CD8-positive, alpha-beta memory T cell (primary cell): ENCODE data around the gene RABGEF1. TPM values are rescaled to one million over a fixed set of nuclear protein-coding genes. Genes with fewer than 3 reads are reported as not detected.
"Not testable (repeated sequence)": the region's sequence is repeated elsewhere in the genome, so short reads cannot be mapped to it uniquely, and the experiment has no call there.

ENCODE experiments used
- CTCF ChIA-PET: fragments of 350-600 bp; sonication (Branson Sonifier 250); formaldehyde crosslinking; loops from one replicate; lab custom pipeline; 2021; ENCODE audit warnings: antibody characterized with exemption; lab: Charles Lee
- POLR2A ChIA-PET: fragments of 350-600 bp; sonication (Branson Sonifier 250); formaldehyde crosslinking; loops from one replicate; lab custom pipeline; 2021; ENCODE audit warnings: antibody characterized with exemption; lab: Charles Lee
- DNase-seq, 5 donors: peaks; one replicate each; pipeline versions ENCODE4 v3.0.0 to v3.0.0-alpha.2; 2020 to 2022; ENCODE audit warnings: mixed read lengths in 1 of 5
- H3K27ac ChIP-seq: one replicate; pipeline ENCODE4 v1.7.0; 2013; ENCODE audit warnings: low read depth, mild to moderate bottlenecking, low read length, moderate library complexity
- H3K27me3 ChIP-seq: 2 replicates; pipeline ENCODE4 v1.7.0; 2013; ENCODE audit warnings: low read length, mild to moderate bottlenecking; ENCODE audit not compliant: insufficient read depth, poor library complexity, severe bottlenecking
- H3K36me3 ChIP-seq: 2 replicates; pipeline ENCODE4 v1.7.0; 2013; ENCODE audit warnings: mild to moderate bottlenecking, low read length, moderate library complexity; ENCODE audit not compliant: insufficient read depth
- H3K4me1 ChIP-seq: 2 replicates; pipeline ENCODE4 v1.7.0; 2013; ENCODE audit warnings: mild to moderate bottlenecking, low read length, moderate library complexity; ENCODE audit not compliant: insufficient read depth
- H3K4me3 ChIP-seq: 2 replicates; pipeline ENCODE4 v1.7.0; 2013; ENCODE audit warnings: mild to moderate bottlenecking, low read length
- H3K9me3 ChIP-seq: 2 replicates; pipeline ENCODE4 v1.7.0; 2013; ENCODE audit warnings: mild to moderate bottlenecking, low read length
- H3K27ac Mint-ChIP-seq, 8 donors: one replicate each; pipeline ENCODE4 v1.8.0; 2020 to 2021; ENCODE audit warnings: mixed read lengths in 8 of 8, mild to moderate bottlenecking in 6 of 8, inconsistent platforms in 3 of 8, moderate library complexity in 3 of 8
- H3K27me3 Mint-ChIP-seq, 2 donors: one replicate each; pipeline ENCODE4 v1.8.0; 2020 to 2021; ENCODE audit warnings: mixed read lengths in 2 of 2, mild to moderate bottlenecking in 1 of 2, moderate library complexity in 1 of 2
- H3K36me3 Mint-ChIP-seq, 3 donors: one replicate each; pipeline ENCODE4 v1.8.0; 2020 to 2021; ENCODE audit warnings: mixed read lengths in 3 of 3, inconsistent platforms in 1 of 3, mild to moderate bottlenecking in 1 of 3
- H3K4me1 Mint-ChIP-seq, 3 donors: one replicate each; pipeline ENCODE4 v1.8.0; 2020 to 2021; ENCODE audit warnings: mixed read lengths in 3 of 3, inconsistent platforms in 1 of 3, mild to moderate bottlenecking in 1 of 3
- H3K4me3 Mint-ChIP-seq, 7 donors: one replicate each; pipeline ENCODE4 v1.8.0; 2020 to 2021; ENCODE audit warnings: mixed read lengths in 7 of 7, mild to moderate bottlenecking in 6 of 7, moderate library complexity in 4 of 7, inconsistent platforms in 2 of 7
- H3K9me3 Mint-ChIP-seq, 5 donors: one replicate each; pipeline ENCODE4 v1.8.0; 2020 to 2022; ENCODE audit warnings: mixed read lengths in 5 of 5, mild to moderate bottlenecking in 3 of 5, moderate library complexity in 2 of 5, inconsistent platforms in 1 of 5
- polyA plus RNA-seq: library from polyadenylated mRNA; unstranded; fragments of 300-500 nt; fragmentation: Illumina TruSeq; gene quantifications from one replicate; pipeline ENCODE4 v1.2.3, GENCODE V29; 2021
- total RNA-seq, 2 experiments: library from RNA; stranded (reverse); gene quantifications; one replicate each; pipeline ENCODE4 v1.2.3, GENCODE V29; 2021

The RABGEF1 gene
- total and polyA plus RNA-seq, 3 experiments from 2014 or later = 24.4 to 26.3 (median 25.7) TPM

DNA sequence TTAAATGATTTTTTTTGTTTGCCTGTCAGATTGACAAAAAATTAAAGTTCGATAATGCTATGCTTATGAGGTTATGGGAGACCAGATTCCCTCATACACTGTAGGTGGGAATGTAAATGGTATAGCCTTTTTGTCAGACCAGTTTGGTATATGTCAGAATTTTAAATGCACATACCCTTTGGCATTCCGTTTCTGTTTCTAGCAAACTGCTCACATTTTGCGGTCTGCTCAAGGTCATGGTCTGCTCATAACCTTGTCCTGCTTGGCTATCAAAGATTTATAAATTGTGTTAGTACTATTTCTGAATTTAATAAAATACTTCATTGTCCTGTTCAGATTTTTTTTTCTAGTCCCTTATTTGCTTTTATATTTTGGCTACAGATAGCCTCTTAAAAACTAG is 15.7 kb downstream of the RABGEF1 start:
- H3K4me3 ChIP-seq, H3K36me3 ChIP-seq, H3K4me3 Mint-ChIP-seq, CTCF ChIA-PET, POLR2A ChIA-PET, H3K9me3 ChIP-seq, H3K27ac ChIP-seq, DNase-seq, H3K27me3 Mint-ChIP-seq, H3K4me1 ChIP-seq, H3K36me3 Mint-ChIP-seq, H3K9me3 Mint-ChIP-seq, H3K27me3 ChIP-seq: not testable (repeated sequence)
- Mint-ChIP-seq H3K4me1 (peaks cover 39 to 71% (median 46%) of the 10 kb centered on the region in 3 donors), H3K27ac (peak overlapping the region in 1 of 8 donors; percentile 17)

- POLR2A ChIA-PET = no interaction called here
Observed at GRCh38 chr7:66756889-66757288, 16.4 kb downstream of the RABGEF1 start.

GRCh38 chr7:66757939-66758338 is 17.4 kb downstream of the RABGEF1 start:
- no peak overlapping the region for H3K27ac ChIP-seq
- CTCF ChIA-PET = interaction anchor here (1.0 kb wide), 1 partner anchor 12 kb away, joined by 3 read pairs; no protein-coding TSS in a partner anchor

More at GRCh38 chr7:66756889-66757288, 16.4 kb downstream of the RABGEF1 start:
- no peaks in the 10 kb centered on the region for H3K4me1 ChIP-seq
- H3K27ac ChIP-seq = no peak overlapping the region
- no peak overlapping the region for H3K4me3 Mint-ChIP-seq
- no peak overlapping the region for H3K4me3 ChIP-seq
- CTCF ChIA-PET = interaction anchor here (1.0 kb wide), 1 partner anchor 13 kb away, joined by 3 read pairs; no protein-coding TSS in a partner anchor
- H3K27me3 ChIP-seq = no peaks in the 10 kb centered on the region
- no peak for DNase-seq
- H3K36me3 ChIP-seq = no peaks in the 10 kb centered on the region
- H3K27ac Mint-ChIP-seq = no peak overlapping the region
- peaks cover 37 to 65% (median 46%) of the 10 kb centered on the region in 3 donors for H3K4me1 Mint-ChIP-seq
- H3K36me3 Mint-ChIP-seq = peaks cover 0 to 9% (median 9%) of the 10 kb centered on the region in 3 donors
- H3K9me3 ChIP-seq = no peaks in the 10 kb centered on the region
- no peaks in the 10 kb centered on the region for H3K9me3 Mint-ChIP-seq
- no peaks in the 10 kb centered on the region for H3K27me3 Mint-ChIP-seq

GRCh38 chr7:66758950-66759628 is 18.6 kb downstream of the RABGEF1 start:
- DNase-seq = no peak
- Mint-ChIP-seq H3K4me3 (no peak overlapping the region), H3K9me3 (peaks cover 0 to 5% (median 0%) of the 10 kb centered on the region in 5 donors), H3K4me1 (peaks cover 32 to 54% (median 33%) of the 10 kb centered on the region in 3 donors), H3K36me3 (peaks cover 6 to 13% (median 13%) of the 10 kb centered on the region in 3 donors), H3K27ac (peak overlapping the region in 6 of 8 donors; percentile 19 to 72 (median 46)), H3K27me3 (no peaks in the 10 kb centered on the region)
- Histone ChIP-seq H3K27ac (no peak overlapping the region), H3K36me3 (no peaks in the 10 kb centered on the region), H3K4me3 (no peak overlapping the region), H3K4me1 (no peaks in the 10 kb centered on the region), H3K27me3 (no peaks in the 10 kb centered on the region), H3K9me3 (no peaks in the 10 kb centered on the region)
- ChIA-PET POLR2A (no interaction called here), CTCF (no interaction called here)

More at GRCh38 chr7:66757939-66758338, 17.4 kb downstream of the RABGEF1 start:
- DNase-seq = no peak
- H3K4me1 ChIP-seq = no peaks in the 10 kb centered on the region
- H3K27ac Mint-ChIP-seq = no peak overlapping the region
- H3K4me3 ChIP-seq = no peak overlapping the region
- no peak overlapping the region for H3K4me3 Mint-ChIP-seq
- H3K9me3 ChIP-seq = no peaks in the 10 kb centered on the region
- H3K9me3 Mint-ChIP-seq = no peaks in the 10 kb centered on the region
- peaks cover 30 to 58% (median 38%) of the 10 kb centered on the region in 3 donors for H3K4me1 Mint-ChIP-seq
- H3K27me3 ChIP-seq = no peaks in the 10 kb centered on the region
- H3K27me3 Mint-ChIP-seq = no peaks in the 10 kb centered on the region
- peaks cover 0 to 10% (median 8%) of the 10 kb centered on the region in 3 donors for H3K36me3 Mint-ChIP-seq
- H3K36me3 ChIP-seq = no peaks in the 10 kb centered on the region
- POLR2A ChIA-PET = no interaction called here

DNA sequence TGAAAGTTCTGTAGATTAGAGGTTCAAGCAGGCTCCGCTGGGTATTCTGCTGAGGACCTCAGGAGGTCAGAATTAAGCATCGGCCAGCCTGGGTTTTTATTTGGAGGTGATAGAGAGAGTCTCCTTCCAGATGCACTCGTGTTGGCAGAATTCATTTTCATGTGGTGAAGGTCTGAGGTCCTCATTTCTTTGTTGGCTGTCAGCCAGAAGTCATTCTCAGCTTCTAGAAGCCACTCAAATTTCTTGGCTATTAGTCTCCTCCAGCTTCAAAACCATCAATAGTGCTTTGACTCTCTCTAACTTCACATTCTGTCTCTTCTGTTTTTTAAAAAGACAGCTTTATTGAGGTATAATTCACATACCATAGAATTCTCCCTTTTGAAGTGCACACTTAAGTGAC is 22.6 kb downstream of the RABGEF1 start:
- H3K27ac Mint-ChIP-seq, POLR2A ChIA-PET, H3K27me3 ChIP-seq, DNase-seq, H3K4me3 ChIP-seq, H3K4me3 Mint-ChIP-seq, H3K27me3 Mint-ChIP-seq, H3K27ac ChIP-seq, CTCF ChIA-PET, H3K9me3 ChIP-seq, H3K9me3 Mint-ChIP-seq, H3K36me3 ChIP-seq: not testable (repeated sequence)
- Mint-ChIP-seq H3K36me3 (peaks cover 6 to 13% (median 10%) of the 10 kb centered on the region in 3 donors), H3K4me1 (peaks cover 36 to 64% (median 51%) of the 10 kb centered on the region in 3 donors)
- H3K4me1 ChIP-seq = peaks cover 12% of the 10 kb centered on the region

DNA sequence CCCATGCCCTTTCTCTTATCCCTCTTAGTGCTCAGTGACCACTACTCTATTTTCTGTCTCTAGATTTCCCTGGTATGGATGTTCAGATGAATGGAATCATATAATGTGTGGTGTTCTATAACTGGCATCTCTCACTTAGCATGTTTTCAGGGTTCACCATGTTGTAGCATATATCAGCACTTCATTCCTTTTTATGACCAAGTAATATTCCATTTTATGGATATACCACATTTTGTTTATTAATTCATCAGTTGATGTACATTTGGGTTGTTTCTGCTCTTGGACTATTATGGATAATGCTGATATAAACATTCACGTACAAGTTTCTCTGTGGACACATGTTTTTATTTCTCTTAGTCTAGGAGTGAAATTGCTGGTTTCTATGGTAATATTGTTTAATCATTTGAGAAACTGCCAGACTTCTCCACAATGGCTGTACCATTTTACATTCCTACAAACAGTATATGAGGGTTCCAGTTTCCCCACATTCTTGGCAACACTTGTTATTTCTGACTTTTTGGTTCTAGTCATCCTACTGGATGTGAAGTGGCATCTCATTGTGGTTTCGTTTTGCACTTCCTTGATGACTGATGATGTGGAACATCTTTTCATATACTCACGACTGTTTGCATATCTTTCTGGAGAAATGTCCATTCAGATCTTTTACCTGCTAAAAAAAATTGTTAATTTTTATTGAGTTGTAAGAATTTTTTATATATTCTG is 23.3 kb downstream of the RABGEF1 start:
- H3K27ac ChIP-seq, H3K4me3 Mint-ChIP-seq, H3K36me3 ChIP-seq, H3K4me3 ChIP-seq, H3K27me3 ChIP-seq, H3K27me3 Mint-ChIP-seq, H3K9me3 Mint-ChIP-seq, DNase-seq, H3K9me3 ChIP-seq, H3K27ac Mint-ChIP-seq, POLR2A ChIA-PET, CTCF ChIA-PET: not testable (repeated sequence)
- peaks cover 6 to 11% (median 10%) of the 10 kb centered on the region in 3 donors for H3K36me3 Mint-ChIP-seq
- H3K4me1 Mint-ChIP-seq = peaks cover 33 to 63% (median 51%) of the 10 kb centered on the region in 3 donors
- peaks cover 12% of the 10 kb centered on the region for H3K4me1 ChIP-seq

GRCh38 chr7:66764905-66765304 is 24.4 kb downstream of the RABGEF1 start:
- H3K27me3 Mint-ChIP-seq, H3K9me3 ChIP-seq, H3K4me3 Mint-ChIP-seq, H3K4me3 ChIP-seq, H3K27me3 ChIP-seq, CTCF ChIA-PET, POLR2A ChIA-PET, H3K27ac ChIP-seq, H3K9me3 Mint-ChIP-seq, DNase-seq, H3K36me3 ChIP-seq: not testable (repeated sequence)
- Mint-ChIP-seq H3K36me3 (peaks cover 6 to 12% (median 6%) of the 10 kb centered on the region in 3 donors), H3K27ac (peak overlapping the region in 1 of 8 donors; percentile 44), H3K4me1 (peaks cover 32 to 65% (median 53%) of the 10 kb centered on the region in 3 donors)
- H3K4me1 ChIP-seq = peaks cover 12% of the 10 kb centered on the region
